A673 (cell line): ENCODE data around the gene GOLGA3.

Experiments used
- CTCF ChIP-seq: fragments of 300-800, 200-600 bp; sonication (generic); conservative IDR thresholded peaks from 2 replicates; pipeline ENCODE4 v1.5.1; 2017; ENCODE audit warnings: low read depth, mild to moderate bottlenecking, antibody characterized with exemption, low read length, moderate library complexity, mixed read lengths
- EZH2 ChIP-seq: fragments of 200-600 bp; sonication (generic); IDR thresholded peaks from 2 replicates; pipeline ENCODE4 v1.6.1; 2017; ENCODE audit warnings: borderline replicate concordance, low read depth, mild to moderate bottlenecking, mixed read lengths, antibody characterized with exemption, low read length; ENCODE audit not compliant: poor library complexity, severe bottlenecking

DNA sequence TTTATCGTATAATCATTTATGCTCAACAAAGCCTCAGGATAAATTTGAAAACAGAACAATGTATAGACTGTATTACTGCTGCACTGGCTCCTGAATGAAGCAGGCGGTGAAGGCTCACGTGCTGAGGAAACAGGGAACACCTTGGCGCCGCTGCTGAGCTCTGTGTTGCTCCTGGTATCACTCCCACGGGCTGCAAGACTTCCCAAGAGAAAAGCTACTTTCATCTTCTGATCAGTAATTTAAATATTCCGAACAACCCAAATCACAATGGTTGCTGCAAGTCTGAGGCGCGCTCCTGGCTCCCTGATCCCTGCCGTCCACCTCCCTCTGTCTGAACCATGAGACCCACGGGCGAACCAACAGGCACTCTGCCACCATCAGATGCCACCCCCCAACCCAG lies 102.3 kb downstream of the GOLGA3 start:
- TF ChIP-seq CTCF = no peak
- no peak for TF ChIP-seq EZH2
